NCI-H524 treated with DMSO at 0.1 percent for 48 hours (cell line): ENCODE measurements around the gene ADCY7.
"Not testable (repeated sequence)": the region's sequence is repeated elsewhere in the genome, so short reads cannot be mapped to it uniquely, and the experiment has no call there.

Source experiments
- DNase-seq: peaks from one replicate; lab custom pipeline; 2025; lab: John Stamatoyannopoulos, UW

Gene ADCY7

GRCh38 chr16:50266337-50267091 is at the start of gene ADCY7:
ADCY7 (plus strand) TSS chr16:50266551; CDS start chr16:50288180, 21,629 bp downstream.
- no peak for DNase-seq

GRCh38 chr16:50219402-50219975 is 46.9 kb upstream of the ADCY7 start:
- DNase-seq = no peak

- no peak for DNase-seq
These were observed 42.1 kb upstream of the ADCY7 start for GRCh38 chr16:50224286-50224685.

DNA sequence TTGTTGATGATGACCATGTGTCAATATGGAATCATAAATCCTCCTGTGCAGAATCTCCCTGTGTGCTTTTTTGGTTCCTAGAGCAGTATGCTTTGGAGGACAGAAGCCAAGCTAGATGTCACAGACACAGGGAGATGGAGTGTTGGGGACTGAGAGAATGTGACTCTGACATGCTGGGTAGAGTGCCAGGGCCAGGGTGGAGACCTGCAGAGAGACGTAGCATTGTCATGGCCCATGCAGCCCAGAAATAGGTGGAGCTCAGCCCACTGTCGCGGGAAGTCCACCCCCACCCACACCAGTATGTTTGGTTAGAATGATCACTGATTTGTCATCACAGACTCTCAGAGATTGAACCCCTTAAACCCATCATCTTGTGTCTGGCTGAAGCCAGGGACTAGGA is 39.2 kb upstream of the ADCY7 start:
- DNase-seq = no peak

GRCh38 chr16:50227665-50228064 is 38.7 kb upstream of the ADCY7 start:
- no peak for DNase-seq

- no peak for DNase-seq
These were observed 37.9 kb upstream of the ADCY7 start for GRCh38 chr16:50228364-50228868.

DNA sequence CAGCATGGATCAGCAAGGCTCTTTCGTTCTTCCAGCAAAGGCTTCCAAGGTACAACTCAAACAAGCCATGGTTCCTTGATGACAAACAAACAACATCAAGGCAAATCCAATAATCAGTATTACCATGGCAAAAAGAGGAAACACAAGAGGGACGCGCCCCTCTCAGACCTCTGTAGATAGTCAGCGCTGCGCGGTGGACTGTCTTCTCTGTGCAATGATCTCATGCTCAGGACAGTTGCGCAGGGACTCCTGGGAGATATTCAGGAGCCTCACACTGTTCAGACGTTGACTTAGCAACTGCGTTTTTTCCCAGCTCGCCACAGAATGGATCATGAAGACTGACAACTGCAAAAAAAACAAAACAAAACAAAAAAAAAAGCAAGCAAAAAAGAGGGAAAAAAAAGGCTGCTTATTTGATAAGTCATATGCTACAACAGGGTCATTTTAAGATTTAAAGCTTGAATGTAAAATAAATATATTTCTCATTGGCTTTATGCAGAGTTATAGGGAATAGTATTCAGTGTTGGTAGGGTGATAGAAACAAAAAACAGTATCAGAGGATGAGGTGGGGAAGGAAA is 37.1 kb upstream of the ADCY7 start:
- no peak for DNase-seq

DNA sequence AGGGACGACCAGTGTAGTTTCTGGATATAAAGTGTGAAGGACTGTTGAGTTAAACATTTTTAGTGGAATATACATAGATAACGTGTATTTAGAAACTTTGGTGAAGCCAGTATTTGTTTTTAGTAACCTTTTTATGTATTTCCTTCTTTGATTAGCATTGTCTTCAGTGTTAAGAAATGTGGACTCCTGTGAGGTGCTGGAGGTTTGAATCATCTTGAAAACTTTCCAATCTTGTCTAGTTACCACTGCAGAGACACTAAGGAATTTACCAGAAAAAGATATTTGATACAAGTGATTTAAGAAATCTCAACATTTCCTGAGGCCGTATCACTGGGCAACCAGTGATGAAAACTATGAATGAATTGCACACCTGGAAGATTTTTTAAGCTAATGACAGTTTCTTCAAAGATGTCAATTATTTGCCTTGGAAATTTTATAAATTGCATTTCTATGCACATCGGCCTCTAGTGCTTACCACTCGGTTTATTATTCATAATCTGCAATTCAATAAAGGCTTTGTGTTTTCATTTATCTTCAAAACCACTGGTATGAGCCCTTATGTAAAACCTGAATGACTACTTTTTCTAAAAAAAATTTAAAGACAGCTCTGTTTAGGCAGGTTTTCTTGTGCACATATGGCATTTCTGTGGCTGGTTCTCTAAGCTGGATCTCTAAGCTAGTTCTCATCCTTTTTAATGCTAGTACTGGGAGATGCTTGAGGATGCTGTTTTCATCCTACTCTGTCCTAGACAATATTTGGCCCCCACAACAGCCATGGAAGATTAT is 31.4 kb upstream of the ADCY7 start:
- no peak for DNase-seq

DNA sequence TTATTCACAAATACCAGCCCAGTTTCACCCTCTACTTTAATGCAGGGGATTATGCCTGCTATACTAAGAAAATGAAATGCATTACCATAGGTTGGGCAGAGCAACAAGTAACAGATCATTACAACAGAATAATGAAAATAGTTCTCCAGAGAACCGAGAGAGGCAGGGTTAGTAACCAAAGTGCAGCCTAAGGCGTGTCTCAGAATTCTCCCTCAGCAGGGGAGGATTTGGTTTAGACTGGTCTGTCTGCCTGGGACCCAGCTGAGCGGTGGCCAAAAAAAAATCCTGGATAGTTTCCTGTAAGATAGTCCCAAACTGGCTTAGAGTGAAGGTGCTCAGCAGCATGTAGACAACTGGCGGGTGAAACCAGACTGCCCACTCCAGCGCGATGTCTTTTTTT is 30.8 kb upstream of the ADCY7 start:
- DNase-seq = no peak

DNA sequence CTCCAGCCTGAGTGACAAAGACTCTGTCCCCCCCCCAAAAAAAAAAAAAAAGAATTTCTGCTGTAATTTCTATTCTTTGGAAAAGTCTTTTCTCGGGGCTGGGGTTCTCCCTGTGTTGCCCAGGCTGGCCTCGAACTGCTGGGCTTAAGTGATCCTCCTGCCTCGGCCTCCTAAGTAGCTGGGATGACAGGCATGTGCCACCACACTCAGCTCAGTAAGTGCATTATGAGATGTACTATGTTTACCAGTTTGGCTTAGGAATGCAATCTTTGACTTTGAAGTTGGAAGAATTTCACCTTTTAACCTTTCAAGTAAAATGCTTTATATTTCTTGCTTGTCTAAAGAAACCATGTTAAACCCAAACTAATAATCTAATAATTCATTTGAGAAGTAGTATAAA is 28.0 kb upstream of the ADCY7 start:
- no peak for DNase-seq

DNA sequence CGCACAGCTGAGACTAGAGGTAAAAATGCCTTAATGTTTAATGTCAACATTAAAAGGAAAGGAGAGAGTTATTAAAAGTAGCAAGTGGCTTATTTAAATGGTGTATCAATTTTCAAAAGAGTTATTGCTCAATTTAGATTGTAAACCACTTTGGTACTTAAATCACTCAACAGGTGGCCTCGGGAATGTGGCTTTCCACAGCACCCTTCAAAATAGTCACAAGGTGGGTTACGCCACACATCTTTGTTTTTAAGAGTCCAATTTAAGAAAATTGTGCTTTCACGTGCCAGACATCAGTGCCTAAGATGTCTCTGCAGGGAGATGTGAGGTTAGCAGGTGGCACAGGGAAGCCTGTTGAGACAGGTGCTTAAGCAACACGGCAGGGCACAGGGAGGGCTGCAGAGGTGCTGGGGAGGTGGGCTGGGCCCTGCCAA is 27.5 kb upstream of the ADCY7 start:
- no peak for DNase-seq

DNA sequence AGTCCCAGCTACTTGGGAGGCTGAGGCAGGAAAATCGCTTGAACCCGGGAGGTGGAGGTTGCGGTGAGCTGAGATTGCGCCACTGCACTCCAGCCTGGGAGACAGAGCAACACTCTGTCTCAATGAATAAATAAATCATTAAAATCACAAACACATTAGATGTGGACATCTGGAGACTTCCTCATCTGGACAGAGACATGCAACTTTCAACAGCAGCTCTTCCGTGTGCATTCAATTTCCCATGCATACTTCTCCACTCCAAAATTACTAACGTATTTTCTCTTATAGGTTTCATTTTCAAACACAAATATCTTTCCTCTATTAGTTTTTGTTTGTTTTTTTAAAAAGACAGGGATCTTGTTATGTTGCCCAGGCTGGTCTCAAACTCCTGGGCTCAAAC is 23.3 kb upstream of the ADCY7 start:
- not testable (repeated sequence) for DNase-seq

GRCh38 chr16:50244140-50244503 is 22.2 kb upstream of the ADCY7 start:
- DNase-seq = no peak

- DNase-seq = no peak
These were observed 21.6 kb upstream of the ADCY7 start for GRCh38 chr16:50244504-50245416.

GRCh38 chr16:50245417-50246298 is 20.7 kb upstream of the ADCY7 start:
- no peak for DNase-seq

DNA sequence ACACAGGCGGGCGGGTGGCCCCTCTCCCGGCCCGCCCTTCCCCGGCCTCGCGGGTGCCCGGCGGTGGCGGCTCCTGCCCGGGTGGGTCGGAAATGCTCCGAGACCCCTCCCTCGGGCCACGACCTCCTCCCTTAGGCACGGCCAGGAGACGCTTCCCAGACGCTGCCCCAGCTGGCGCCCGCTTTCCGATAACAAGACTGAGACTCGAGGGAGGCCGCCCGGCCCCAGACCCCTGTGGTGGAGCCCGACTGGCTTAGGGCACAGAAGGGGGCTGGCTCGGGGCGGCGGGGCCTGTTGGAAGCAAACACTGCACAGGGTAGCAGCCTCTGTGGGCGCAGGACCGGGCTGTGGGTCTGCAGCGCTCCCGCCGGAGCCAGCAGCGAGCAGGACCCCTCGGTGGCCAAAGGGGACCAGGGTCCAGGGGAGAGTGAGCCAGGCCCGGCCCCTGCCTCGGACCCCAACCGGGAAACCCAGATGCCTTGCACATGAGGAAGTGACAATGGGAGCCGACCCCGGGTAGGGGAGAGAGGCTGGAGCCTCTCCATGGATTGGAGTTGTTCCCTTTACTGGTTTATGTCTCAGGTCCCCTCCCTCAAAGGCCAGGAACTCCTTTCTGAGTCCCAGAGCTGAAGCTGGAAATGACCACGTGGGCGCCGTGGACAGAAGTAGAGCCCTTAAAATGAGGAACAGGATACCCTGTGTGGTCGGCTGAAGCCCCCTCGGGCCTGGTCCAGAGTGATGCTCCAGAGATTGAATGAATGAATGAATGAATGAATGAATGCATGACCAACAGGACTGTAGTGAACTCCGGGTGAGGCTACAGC is 19.8 kb upstream of the ADCY7 start:
- no peak for DNase-seq

DNA sequence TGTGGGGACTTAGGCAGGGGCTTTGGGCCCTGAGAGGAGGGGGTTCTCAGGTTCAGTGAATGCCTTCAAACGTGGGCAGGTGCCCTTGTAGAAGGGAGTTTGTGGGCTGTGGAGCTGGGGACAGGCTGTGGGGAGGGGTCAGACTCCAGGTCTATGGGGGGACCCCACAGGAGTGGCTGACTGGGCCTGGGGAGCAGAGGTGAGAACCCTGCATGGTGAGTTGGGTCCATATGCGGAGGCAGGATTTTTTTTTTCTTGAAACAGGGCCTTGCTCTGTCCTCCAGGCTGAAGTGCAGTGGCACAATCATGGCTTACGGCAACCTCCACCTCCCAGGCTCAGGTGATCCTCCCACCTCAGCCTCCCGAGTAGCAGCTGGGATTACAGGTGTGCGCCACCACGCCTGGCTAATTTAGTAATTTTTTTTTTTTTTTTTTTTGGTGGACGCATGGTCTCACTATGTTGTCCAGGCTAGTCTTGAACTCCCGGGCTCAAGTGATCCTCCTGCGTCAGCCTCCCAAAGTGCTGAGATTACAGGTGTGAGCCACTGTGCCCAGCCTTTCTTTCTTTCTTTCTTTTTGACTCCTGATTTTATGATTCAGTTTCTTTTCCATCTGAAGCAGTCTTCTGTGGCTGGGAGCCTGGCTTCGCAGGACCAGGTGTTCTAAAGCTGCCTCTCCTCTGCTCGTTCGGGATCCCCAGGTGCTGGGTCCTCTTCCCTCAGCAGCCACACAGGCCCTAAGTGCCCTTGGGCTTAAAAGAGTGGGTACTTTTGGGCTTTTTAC is 19.0 kb upstream of the ADCY7 start:
- DNase-seq = no peak

DNA sequence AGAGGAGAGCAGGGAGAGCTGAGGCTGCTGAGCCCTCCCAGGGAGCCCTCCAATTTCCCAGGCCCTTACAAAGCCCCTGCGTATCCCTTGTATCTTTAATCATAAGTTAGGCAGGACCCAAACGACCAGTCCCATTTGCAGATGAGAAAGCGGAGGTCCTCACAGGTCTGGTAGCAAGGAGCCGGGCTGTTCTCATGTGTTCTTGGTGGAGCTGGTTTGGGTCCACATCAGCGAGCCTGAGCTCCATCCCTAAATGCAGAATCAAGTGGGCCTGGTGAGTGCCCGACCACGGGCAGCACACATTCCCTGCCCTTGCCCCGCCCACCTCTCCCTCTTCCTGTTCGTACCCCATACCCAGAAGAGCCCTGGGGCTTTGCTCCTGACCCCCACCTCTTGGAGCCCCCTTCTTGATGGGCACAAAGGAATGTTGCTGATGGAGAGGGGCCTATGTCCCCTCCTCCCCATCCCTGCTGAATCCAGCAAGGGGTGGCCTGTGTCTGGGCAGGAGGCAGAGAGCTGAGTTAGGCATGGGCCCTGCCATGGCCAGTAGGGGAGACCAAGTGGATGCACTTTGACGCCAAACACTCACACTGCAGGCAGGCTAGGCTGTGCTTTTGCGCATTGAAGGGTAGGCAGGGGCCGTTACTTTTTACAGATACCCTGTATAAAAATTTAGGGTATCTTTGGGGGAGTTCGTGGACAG is 18.3 kb upstream of the ADCY7 start:
- DNase-seq = no peak
